GM12872 (cell line): ENCODE measurements around the gene MBD3.

ENCODE experiments used
- CTCF ChIP-seq: IDR thresholded peaks from 3 replicates; pipeline ENCODE4 v1.5.1; 2011; ENCODE audit warnings: low read depth, mild to moderate bottlenecking, low read length, moderate library complexity; ENCODE audit not compliant: insufficient read depth

The MBD3 gene

GRCh38 chr19:1618157-1619093 lies 25.8 kb upstream of the MBD3 start:
- peak; percentile 76 for TF ChIP-seq CTCF

GRCh38 chr19:1616875-1617274 lies 24.2 kb upstream of the MBD3 start:
- TF ChIP-seq CTCF, result no peak

GRCh38 chr19:1616396-1616795 lies 23.7 kb upstream of the MBD3 start:
- no peak for TF ChIP-seq CTCF

GRCh38 chr19:1615156-1615765 lies 22.6 kb upstream of the MBD3 start:
- no peak for TF ChIP-seq CTCF

- no peak for TF ChIP-seq CTCF
Measured at GRCh38 chr19:1613808-1614570, 21.3 kb upstream of the MBD3 start.

- no peak for TF ChIP-seq CTCF
Measured at GRCh38 chr19:1613146-1613545, 20.5 kb upstream of the MBD3 start.
